Measurements from ENCODE around the gene DACT2. TPM values are rescaled to one million over a fixed set of nuclear protein-coding genes. Genes with fewer than 3 reads are reported as not detected.

The DACT2 gene
- total RNA-seq, 6 experiments from 2014 or later, result not detected

- Mint-ChIP-seq H3K36me3 (ENCODE audit: low read depth) (0 out of 2 replicates have a peak, but pooled peaks cover 9% of the 10 kb centered on the region), H3K9me3 (peaks cover 54% of the 10 kb centered on the region), H3K4me1 (ENCODE audit: low read depth) (no peaks in the 10 kb centered on the region), H3K27me3 (ENCODE audit: insufficient read depth) (no peaks in the 10 kb centered on the region; the same call in 1 of the 2 replicates), H3K4me3 (no peak overlapping the region), H3K27ac (no peak overlapping the region)
- no peak for TF ChIP-seq CTCF (IDR thresholded peaks at IDR 0.05)
- no peak for DNase-seq
Observed at GRCh38 chr6:168309997-168310396, 9.6 kb downstream of the DACT2 start.

GRCh38 chr6:168309183-168309582 lies 10.4 kb downstream of the DACT2 start:
- TF ChIP-seq CTCF (IDR thresholded peaks at IDR 0.05), result no peak
- DNase-seq, result no peak
- Mint-ChIP-seq H3K27me3 (ENCODE audit: insufficient read depth) (no peaks in the 10 kb centered on the region), H3K4me1 (ENCODE audit: low read depth) (no peaks in the 10 kb centered on the region), H3K9me3 (peaks cover 59% of the 10 kb centered on the region), H3K36me3 (ENCODE audit: low read depth) (0 out of 2 replicates have a peak, but pooled peaks cover 9% of the 10 kb centered on the region), H3K4me3 (no peak overlapping the region), H3K27ac (no peak overlapping the region)

- H3K9me3 Mint-ChIP-seq, result peaks cover 57% of the 10 kb centered on the region
- DNase-seq, result no peak
- H3K4me3 Mint-ChIP-seq, result no peak overlapping the region
- TF ChIP-seq CTCF (IDR thresholded peaks at IDR 0.05), result no peak
- no peak overlapping the region for H3K27ac Mint-ChIP-seq
- H3K27me3 Mint-ChIP-seq (ENCODE audit: insufficient read depth), result no peaks in the 10 kb centered on the region
- no peaks in the 10 kb centered on the region for H3K4me1 Mint-ChIP-seq (ENCODE audit: low read depth)
- H3K36me3 Mint-ChIP-seq (ENCODE audit: low read depth), result 0 out of 2 replicates have a peak, but pooled peaks cover 9% of the 10 kb centered on the region
Observed at GRCh38 chr6:168308390-168309144, 11.0 kb downstream of the DACT2 start.

- Mint-ChIP-seq H3K4me3 (no peak overlapping the region), H3K4me1 (ENCODE audit: low read depth) (no peaks in the 10 kb centered on the region), H3K9me3 (peaks cover 58% of the 10 kb centered on the region), H3K27ac (no peak overlapping the region), H3K27me3 (ENCODE audit: insufficient read depth) (no peaks in the 10 kb centered on the region), H3K36me3 (ENCODE audit: low read depth) (0 out of 2 replicates have a peak, but pooled peaks cover 9% of the 10 kb centered on the region)
- no peak for DNase-seq
- no peak for TF ChIP-seq CTCF (IDR thresholded peaks at IDR 0.05)
Observed at GRCh38 chr6:168307695-168308021, 11.9 kb downstream of the DACT2 start.

- 0 out of 2 replicates have a peak, but pooled peaks cover 9% of the 10 kb centered on the region for H3K36me3 Mint-ChIP-seq (ENCODE audit: low read depth)
- H3K4me1 Mint-ChIP-seq (ENCODE audit: low read depth), result no peaks in the 10 kb centered on the region
- TF ChIP-seq CTCF (IDR thresholded peaks at IDR 0.05), result no peak
- H3K4me3 Mint-ChIP-seq, result no peak overlapping the region
- DNase-seq, result no peak
- no peak overlapping the region for H3K27ac Mint-ChIP-seq
- H3K27me3 Mint-ChIP-seq (ENCODE audit: insufficient read depth), result no peaks in the 10 kb centered on the region
- peaks cover 57% of the 10 kb centered on the region for H3K9me3 Mint-ChIP-seq
Observed at GRCh38 chr6:168307015-168307694, 12.4 kb downstream of the DACT2 start.

All from HFFc6 (cell line).